GM12878 (cell line): ENCODE measurements around the gene ZIC1. TPM values are rescaled to one million over a fixed set of nuclear protein-coding genes. Genes with fewer than 3 reads are reported as not detected.

ENCODE experiments used
- E2F4 ChIP-seq: IDR thresholded peaks from 2 replicates; pipeline ENCODE4 v1.6.1; 2012; ENCODE audit warnings: low read depth, low read length, improper control_type of control experiment
- HCFC1 ChIP-seq: fragments of 150-350 bp; IDR thresholded peaks from 2 replicates; pipeline ENCODE4 v1.6.1; 2014; ENCODE audit warnings: low read length
- HSF1 ChIP-seq: fragments of 150-350 bp; IDR thresholded peaks from 2 replicates; pipeline ENCODE4 v1.6.1; 2014; ENCODE audit warnings: mild to moderate bottlenecking, low read depth, low read length
- IKZF1 ChIP-seq: fragments of 450-650 bp; conservative IDR thresholded peaks from 2 replicates; pipeline ENCODE4 v1.6.1; 2017; ENCODE audit warnings: antibody characterized with exemption, mild to moderate bottlenecking
- IKZF2 ChIP-seq, 2 experiments: fragments of 450-650 bp; IDR thresholded peaks; 2 replicates each; pipeline ENCODE4 v1.6.1; 2017; ENCODE audit warnings: mild to moderate bottlenecking in 2 of 2, moderate library complexity in 2 of 2
- MEF2A ChIP-seq: IDR thresholded peaks from 2 replicates; pipeline ENCODE4 v1.6.1; 2011; ENCODE audit warnings: low read depth, mild to moderate bottlenecking, low read length, moderate library complexity; ENCODE audit not compliant: insufficient read depth
- RELA ChIP-seq: fragments of 450-650 bp; IDR thresholded peaks from 2 replicates; pipeline ENCODE4 v1.8.0; 2014; ENCODE audit warnings: borderline replicate concordance; ENCODE audit not compliant: partially characterized antibody
- ZBED1 ChIP-seq: IDR thresholded peaks from 2 replicates; pipeline ENCODE4 v1.6.1; 2016; ENCODE audit warnings: borderline replicate concordance
- ZBTB11 ChIP-seq: fragments of 450-650 bp; formaldehyde crosslinking; IDR thresholded peaks from 2 replicates; pipeline ENCODE4 v1.5.0; 2022; ENCODE audit warnings: mild to moderate bottlenecking, missing genetic modification characterization
- polyA plus RNA-seq, 11 experiments: library from polyadenylated mRNA; depleted of rRNA in 4 of 11; unstranded in 6 of 11; stranded (reverse) in 5 of 11; fragments of >200 nt; fragmentation: Nextera tagmentation in 4 of 11; fragmentation: Illumina TruSeq in 1 of 11; extraction: Ambion mirVana in 4 of 11; extraction: Trizol in 1 of 11; gene quantifications; 1 replicate in 1 of 11; 2 replicates in 10 of 11; pipeline versions ENCODE4 v1.2.1 to v1.2.3, GENCODE V29; 2011 to 2016; ENCODE audit warnings: inconsistent platforms in 2 of 11, missing spikeins in 2 of 11, low read depth in 1 of 11
- total RNA-seq, 4 experiments: library from RNA; depleted of rRNA in 3 of 4; stranded (reverse); fragments of >200 nt in 3 of 4; fragmentation: Illumina TruSeq in 1 of 4; extraction: Trizol in 1 of 4; gene quantifications; 2 replicates each; pipeline versions ENCODE4 v1.2.1 to v1.2.3, GENCODE V29; 2013 to 2021

The ZIC1 gene
- total and polyA plus RNA-seq, 10 of the 15 experiments (the other 5 are each of a cell fraction or from before 2014, with no cell fraction given) = not detected

GRCh38 chr3:147400999-147401398, 8.2 kb upstream of the ZIC1 start (continued):
- no peak for TF ChIP-seq ZBTB11
- TF ChIP-seq HSF1 = no peak
- no peak for TF ChIP-seq MEF2A
- no peak for TF ChIP-seq IKZF1
- no peak for TF ChIP-seq RELA
- no peak for TF ChIP-seq E2F4
- TF ChIP-seq IKZF2 (IDR thresholded peaks at IDR 0.05) = no peak
- TF ChIP-seq ZBED1 = no peak
- no peak for TF ChIP-seq HCFC1
